Measurements from ENCODE around the gene CEACAM16.
"Not testable (repeated sequence)": the region's sequence is repeated elsewhere in the genome, so short reads cannot be mapped to it uniquely, and the experiment has no call there.

The CEACAM16 gene

GRCh38 chr19:44677019-44677811 lies 21.7 kb upstream of the CEACAM16 start:
- DNase-seq: peak; percentile 34

GRCh38 chr19:44680536-44680935 lies 18.4 kb upstream of the CEACAM16 start:
- DNase-seq: no peak

- DNase-seq: no peak
Measured at GRCh38 chr19:44681992-44682790, 16.8 kb upstream of the CEACAM16 start.

GRCh38 chr19:44682807-44683206 lies 16.1 kb upstream of the CEACAM16 start:
- no peak for DNase-seq

- no peak for DNase-seq
Measured at GRCh38 chr19:44683434-44684210, 15.3 kb upstream of the CEACAM16 start.

- not testable (repeated sequence) for DNase-seq
Measured at GRCh38 chr19:44684396-44684795, 14.6 kb upstream of the CEACAM16 start.

- peak; percentile 12 for DNase-seq
Measured at GRCh38 chr19:44684892-44685863, 13.8 kb upstream of the CEACAM16 start.

GRCh38 chr19:44685877-44686276 lies 13.1 kb upstream of the CEACAM16 start:
- DNase-seq: no peak

- no peak for DNase-seq
Measured at GRCh38 chr19:44686896-44687295, 12.1 kb upstream of the CEACAM16 start.

- DNase-seq: no peak
Measured at GRCh38 chr19:44687888-44688287, 11.1 kb upstream of the CEACAM16 start.

- DNase-seq: peak; percentile 65
Measured at GRCh38 chr19:44689290-44690130, 9.4 kb upstream of the CEACAM16 start.

GRCh38 chr19:44690131-44690440 lies 8.9 kb upstream of the CEACAM16 start:
- DNase-seq: no peak

- DNase-seq: no peak
Measured at GRCh38 chr19:44692379-44692721, 6.6 kb upstream of the CEACAM16 start.

- peak; percentile 20 for DNase-seq
Measured at GRCh38 chr19:44694184-44694579, 4.8 kb upstream of the CEACAM16 start.

GRCh38 chr19:44696939-44697669 lies 1.8 kb upstream of the CEACAM16 start:
- DNase-seq: peak; percentile 64

GRCh38 chr19:44697670-44698034 lies 1.3 kb upstream of the CEACAM16 start:
- DNase-seq: no peak

GRCh38 chr19:44700547-44700946 lies 1.6 kb downstream of the CEACAM16 start:
- no peak for DNase-seq

GRCh38 chr19:44701228-44701627 lies 2.3 kb downstream of the CEACAM16 start:
- no peak for DNase-seq

GRCh38 chr19:44702551-44703176 lies 3.7 kb downstream of the CEACAM16 start:
- DNase-seq: no peak

- no peak for DNase-seq
Measured at GRCh38 chr19:44703336-44704078, 4.6 kb downstream of the CEACAM16 start.
